HEK293 (cell line): ENCODE data around the gene OCLN.
A peak's percentile ranks its signal among the peaks of the same experiment; 100 is the strongest.

Experiments used
- CTCF ChIA-PET: fragments of 350-600 bp; formaldehyde crosslinking; extraction: SDS; loops from one replicate; lab custom pipeline; 2021; ENCODE audit warnings: antibody characterized with exemption; lab: Yijun Ruan, JAX
- POLR2A ChIA-PET: fragments of 300-600 bp; formaldehyde crosslinking; extraction: SDS; loops from one replicate; lab custom pipeline; 2020; ENCODE audit warnings: antibody characterized with exemption, inconsistent platforms; lab: Yijun Ruan, JAX
- H3K27ac ChIP-seq: fragments of 200-500 bp; sonication (Bioruptor generic); 2 replicates; pipeline ENCODE4 v1.5.1; 2014; ENCODE audit warnings: low read depth, low read length, control low read depth, inconsistent platforms; ENCODE audit errors: extremely low read depth
- H3K36me3 ChIP-seq, 2 experiments: fragments of 200-500 bp in 1 of 2; sonication (Bioruptor generic) in 1 of 2; 1 replicate in 1 of 2; 2 replicates in 1 of 2; pipeline ENCODE4 v1.5.1; 2014 to 2017; ENCODE audit warnings: inconsistent platforms in 2 of 2, low read length in 2 of 2; ENCODE audit not compliant: control insufficient read depth in 2 of 2, insufficient read depth in 1 of 2
- H3K4me1 ChIP-seq: fragments of 200-500 bp; sonication (Bioruptor generic); 2 replicates; pipeline ENCODE4 v1.5.1; 2014; ENCODE audit warnings: mild to moderate bottlenecking, low read length, inconsistent platforms; ENCODE audit not compliant: control insufficient read depth, insufficient read depth
- H3K4me3 ChIP-seq: 2 replicates; pipeline ENCODE4 v1.5.1; 2011; ENCODE audit warnings: low read depth, mild to moderate bottlenecking, control low read depth, low read length, moderate library complexity
- H3K9me3 ChIP-seq: fragments of 200-500 bp; sonication (Bioruptor generic); 2 replicates; pipeline ENCODE4 v1.5.1; 2014; ENCODE audit warnings: low read depth, low read length, inconsistent platforms; ENCODE audit not compliant: control insufficient read depth, insufficient read depth
- ELK4 ChIP-seq: IDR thresholded peaks from 2 replicates; pipeline ENCODE4 v1.6.1; 2011; ENCODE audit warnings: mild to moderate bottlenecking, low read depth, low read length, borderline replicate concordance
- FEZF1 ChIP-seq: fragments of 450-650 bp; formaldehyde crosslinking; IDR thresholded peaks from 2 replicates; pipeline ENCODE4 v1.5.1; 2016; ENCODE audit warnings: missing biosample characterization, missing genetic modification characterization
- GLIS1 ChIP-seq: fragments of 450-650 bp; formaldehyde crosslinking; IDR thresholded peaks from 2 replicates; pipeline ENCODE4 v1.5.1; 2016; ENCODE audit warnings: missing biosample characterization, missing genetic modification characterization
- KLF9 ChIP-seq: fragments of 450-650 bp; formaldehyde crosslinking; IDR thresholded peaks from 2 replicates; pipeline ENCODE4 v1.5.1; 2016; ENCODE audit warnings: missing biosample characterization, missing genetic modification characterization, low read depth
- OSR2 ChIP-seq: fragments of 450-650 bp; formaldehyde crosslinking; IDR thresholded peaks from 2 replicates; pipeline ENCODE4 v1.5.1; 2016; ENCODE audit warnings: missing biosample characterization, missing genetic modification characterization
- PATZ1 ChIP-seq: fragments of 450-650 bp; formaldehyde crosslinking; IDR thresholded peaks from 2 replicates; pipeline ENCODE4 v1.5.1; 2016; ENCODE audit warnings: missing biosample characterization, missing genetic modification characterization
- PBX3 ChIP-seq: sonication (generic); formaldehyde crosslinking; IDR thresholded peaks from 2 replicates; pipeline ENCODE4 v1.8.1; 2022; ENCODE audit warnings: mild to moderate bottlenecking, moderate library complexity, missing genetic modification reagents
- SALL2 ChIP-seq: fragments of 450-650 bp; formaldehyde crosslinking; IDR thresholded peaks from 2 replicates; pipeline ENCODE4 v1.5.0; 2017; ENCODE audit warnings: missing biosample characterization, mild to moderate bottlenecking, missing genetic modification characterization, borderline replicate concordance
- WT1 ChIP-seq: fragments of 450-650 bp; formaldehyde crosslinking; IDR thresholded peaks from 2 replicates; pipeline ENCODE4 v1.5.1; 2016; ENCODE audit warnings: missing biosample characterization, missing genetic modification characterization
- ZBTB6 ChIP-seq: fragments of 450-650 bp; formaldehyde crosslinking; IDR thresholded peaks from 2 replicates; pipeline ENCODE4 v1.5.1; 2017; ENCODE audit warnings: missing biosample characterization, missing genetic modification characterization
- ZFP41 ChIP-seq: fragments of 450-650 bp; formaldehyde crosslinking; IDR thresholded peaks from 2 replicates; pipeline ENCODE4 v1.5.1; 2016; ENCODE audit warnings: missing biosample characterization, missing genetic modification characterization, borderline replicate concordance
- ZIC2 ChIP-seq: fragments of 450-650 bp; formaldehyde crosslinking; IDR thresholded peaks from 2 replicates; pipeline ENCODE4 v1.5.1; 2016; ENCODE audit warnings: missing biosample characterization, missing genetic modification characterization
- ZNF16 ChIP-seq: fragments of 450-650 bp; formaldehyde crosslinking; IDR thresholded peaks from 2 replicates; pipeline ENCODE4 v1.5.1; 2016; ENCODE audit warnings: low read depth, missing biosample characterization, missing genetic modification characterization
- ZNF19 ChIP-seq: fragments of 450-650 bp; formaldehyde crosslinking; IDR thresholded peaks from 2 replicates; pipeline ENCODE4; 2016; ENCODE audit warnings: missing biosample characterization, missing genetic modification characterization, low read depth
- ZNF214 ChIP-seq: fragments of 450-650 bp; formaldehyde crosslinking; IDR thresholded peaks from 2 replicates; pipeline ENCODE4 v1.5.1; 2017; ENCODE audit warnings: missing biosample characterization, mild to moderate bottlenecking, missing genetic modification characterization, borderline replicate concordance
- ZNF24 ChIP-seq: fragments of 450-650 bp; formaldehyde crosslinking; IDR thresholded peaks from 2 replicates; pipeline ENCODE4 v1.5.1; 2016; ENCODE audit warnings: missing biosample characterization, missing genetic modification characterization
- ZNF324 ChIP-seq: fragments of 450-650 bp; formaldehyde crosslinking; IDR thresholded peaks from 2 replicates; pipeline ENCODE4 v1.5.1; 2016; ENCODE audit warnings: missing biosample characterization, missing genetic modification characterization
- ZNF335 ChIP-seq: fragments of 450-650 bp; formaldehyde crosslinking; conservative IDR thresholded peaks from 2 replicates; pipeline ENCODE4 v1.5.1; 2016; ENCODE audit warnings: missing biosample characterization, missing genetic modification characterization
- ZNF350 ChIP-seq: fragments of 450-650 bp; formaldehyde crosslinking; IDR thresholded peaks from 2 replicates; pipeline ENCODE4 v1.5.0; 2017; ENCODE audit warnings: missing biosample characterization, mild to moderate bottlenecking, missing genetic modification characterization
- ZNF362 ChIP-seq: fragments of 450-650 bp; formaldehyde crosslinking; IDR thresholded peaks from 2 replicates; pipeline ENCODE4 v1.5.1; 2016; ENCODE audit warnings: missing biosample characterization, missing genetic modification characterization
- ZNF426 ChIP-seq: fragments of 450-650 bp; formaldehyde crosslinking; IDR thresholded peaks from 2 replicates; pipeline ENCODE4 v1.5.1; 2017; ENCODE audit warnings: missing biosample characterization, missing genetic modification characterization, mild to moderate bottlenecking, inconsistent platforms, moderate library complexity
- ZNF585B ChIP-seq: fragments of 450-650 bp; formaldehyde crosslinking; IDR thresholded peaks from 2 replicates; pipeline ENCODE4 v1.5.1; 2016; ENCODE audit warnings: missing biosample characterization, missing genetic modification characterization
- ZNF596 ChIP-seq: fragments of 450-650 bp; IDR thresholded peaks from 2 replicates; pipeline ENCODE4 v1.5.0; 2018; ENCODE audit warnings: missing biosample characterization, mild to moderate bottlenecking, missing genetic modification characterization, moderate library complexity
- ZNF600 ChIP-seq: fragments of 450-650 bp; formaldehyde crosslinking; IDR thresholded peaks from 2 replicates; pipeline ENCODE4 v1.5.1; 2016; ENCODE audit warnings: missing biosample characterization, missing genetic modification characterization
- ZNF654 ChIP-seq: fragments of 450-650 bp; formaldehyde crosslinking; IDR thresholded peaks from 2 replicates; pipeline ENCODE4 v1.5.1; 2016; ENCODE audit warnings: low read depth, missing biosample characterization, missing genetic modification characterization
- ZSCAN18 ChIP-seq: fragments of 450-650 bp; formaldehyde crosslinking; IDR thresholded peaks from 2 replicates; pipeline ENCODE4 v1.5.1; 2016; ENCODE audit warnings: missing biosample characterization, missing genetic modification characterization
- ZSCAN30 ChIP-seq: fragments of 450-650 bp; IDR thresholded peaks from 2 replicates; pipeline ENCODE4 v1.5.1; 2018; ENCODE audit warnings: missing biosample characterization, mild to moderate bottlenecking, missing genetic modification characterization, moderate library complexity

Gene OCLN

GRCh38 chr5:69498384-69498783 lies 5.8 kb downstream of the OCLN start:
- ChIA-PET POLR2A (interaction anchor here (0.6 kb wide), 1 partner anchor 322 kb away, joined by 3 read pairs; no protein-coding TSS in a partner anchor), CTCF (interaction anchor here (0.7 kb wide), 1 partner anchor 90 kb away, joined by 3 read pairs; no protein-coding TSS in a partner anchor)
- peaks cover 33% of the 10 kb centered on the region for H3K4me1 ChIP-seq
- H3K36me3 ChIP-seq = no peaks in the 10 kb centered on the region
- no peaks in the 10 kb centered on the region for H3K9me3 ChIP-seq
- H3K27ac ChIP-seq = no peak overlapping the region
- H3K4me3 ChIP-seq = no peak overlapping the region
- TF ChIP-seq FEZF1 (tag by site-specific recombination) (no peak), ZNF596 (tag by site-specific recombination) (no peak), ZFP41 (no peak), ZSCAN18 (tag by site-specific recombination) (no peak), ZNF214 (tag by site-specific recombination) (no peak), ZNF16 (tag by site-specific recombination) (no peak), PATZ1 (0 out of 2 replicates have a peak, but pooled peaks have one; percentile 11), WT1 (0 out of 2 replicates have a peak, but pooled peaks have one; percentile 9), ZNF600 (tag by site-specific recombination) (0 out of 2 replicates have a peak, but pooled peaks have one; percentile 24), ZBTB6 (peak; percentile 80; the same call in 1 of the 2 replicates), ZNF426 (tag by site-specific recombination) (no peak), KLF9 (tag by site-specific recombination) (no peak), ZNF654 (tag by site-specific recombination) (no peak), ZIC2 (no peak), ZNF585B (tag by site-specific recombination) (no peak), ZNF24 (tag by site-specific recombination) (0 out of 2 replicates have a peak, but pooled peaks have one; percentile 19), ELK4 (no peak), OSR2 (tag by site-specific recombination) (no peak), ZNF19 (tag by site-specific recombination) (no peak), ZNF324 (tag by site-specific recombination) (no peak), ZNF362 (peak; percentile 86), SALL2 (tag by site-specific recombination) (no peak), ZSCAN30 (no peak), ZNF335 (tag by site-specific recombination) (no peak), PBX3 (CRISPR knock-in tag) (no peak), GLIS1 (tag by site-specific recombination) (peak; percentile 75), ZNF350 (tag by site-specific recombination) (no peak)
